PC-9 (cell line): ENCODE data around the gene KCNT2. TPM values are rescaled to one million over a fixed set of nuclear protein-coding genes. Genes with fewer than 3 reads are reported as not detected.

Experiments used
- BruUV-seq: library from RNA; stranded (reverse); fragments of 400-500 nt; replicated peaks from 2 replicates; lab custom pipeline; 2021; lab: Mats Ljungman, UMichigan
- CTCF ChIA-PET: fragments of 300-600 bp; sonication (Branson Sonifier 250); formaldehyde crosslinking; loops from one replicate; lab custom pipeline; 2022; ENCODE audit warnings: antibody characterized with exemption; lab: Charles Lee
- POLR2A ChIA-PET: fragments of 300-600 bp; sonication (Branson Sonifier 250); formaldehyde crosslinking; loops from one replicate; lab custom pipeline; 2022; ENCODE audit warnings: antibody characterized with exemption; ENCODE audit not compliant: unreplicated experiment; lab: Charles Lee
- DNase-seq, 2 experiments: peaks; one replicate each; pipeline versions ENCODE4 v3.0.0 to v3.0.0-alpha.2; 2015 to 2022; ENCODE audit warnings: mixed read lengths in 1 of 2
- H2AFZ ChIP-seq: fragments of 200-600 bp; sonication (generic); 2 replicates; pipeline ENCODE4 v1.8.1; 2017; ENCODE audit warnings: antibody characterized with exemption
- H3F3A ChIP-seq: fragments of 200-600 bp; sonication (generic); 2 replicates; pipeline ENCODE4 v1.8.1; 2017; ENCODE audit warnings: antibody characterized with exemption, mild to moderate bottlenecking, low read depth; ENCODE audit not compliant: insufficient read depth
- H3K27ac ChIP-seq: fragments of 200-600 bp; sonication (generic); 2 replicates; pipeline ENCODE4 v1.6.1; 2016; ENCODE audit warnings: mixed run types
- H3K27me3 ChIP-seq: fragments of 200-600 bp; sonication (generic); 2 replicates; pipeline ENCODE4 v1.6.1; 2016; ENCODE audit warnings: low read depth, mixed run types; ENCODE audit not compliant: insufficient read depth
- H3K36me3 ChIP-seq: fragments of 200-600 bp; sonication (generic); 2 replicates; pipeline ENCODE4 v1.6.1; 2016; ENCODE audit warnings: low read depth, mixed run types
- H3K4me1 ChIP-seq: fragments of 200-600 bp; sonication (generic); replicated peaks from 2 replicates; pipeline ENCODE4 v1.6.1; 2016; ENCODE audit warnings: mixed run types; ENCODE audit not compliant: insufficient read depth
- H3K4me2 ChIP-seq: fragments of 200-600 bp; sonication (generic); 2 replicates; pipeline ENCODE4 v1.6.1; 2017; ENCODE audit warnings: mixed run types
- H3K4me3 ChIP-seq: fragments of 200-600 bp; sonication (generic); 2 replicates; pipeline ENCODE4 v1.6.1; 2016; ENCODE audit warnings: mixed run types
- H3K79me2 ChIP-seq: fragments of 200-600 bp; sonication (generic); 2 replicates; pipeline ENCODE4 v1.6.1; 2017; ENCODE audit warnings: low read depth, mixed run types
- H3K9me2 ChIP-seq: fragments of 200-600 bp; sonication (generic); 2 replicates; pipeline ENCODE4 v1.8.1; 2017; ENCODE audit warnings: mild to moderate bottlenecking; ENCODE audit not compliant: insufficient read depth
- H3K9me3 ChIP-seq: fragments of 200-600 bp; sonication (generic); 2 replicates; pipeline ENCODE4 v1.8.1; 2016; ENCODE audit warnings: low read depth; ENCODE audit not compliant: insufficient read depth
- H4K20me1 ChIP-seq: fragments of 200-600 bp; sonication (generic); 2 replicates; pipeline ENCODE4 v1.8.1; 2017; ENCODE audit not compliant: insufficient read depth
- CTCF ChIP-seq: fragments of 200-600 bp; sonication (generic); conservative IDR thresholded peaks from 2 replicates; pipeline ENCODE4 v1.6.1; 2017; ENCODE audit warnings: mixed run types, antibody characterized with exemption, mild to moderate bottlenecking, moderate library complexity
- EZH2 ChIP-seq: fragments of 200-600 bp; sonication (generic); IDR thresholded peaks from 2 replicates; pipeline ENCODE4 v1.8.0; 2017; ENCODE audit warnings: antibody characterized with exemption, low read depth
- intact Hi-C: fragments of 100-400 bp; cut with micrococcal nuclease; formaldehyde crosslinking; loops from one replicate; pipeline ENCODE4 v1.10.0; 2022; ENCODE audit not compliant: unreplicated experiment
- total RNA-seq: library from RNA; stranded (reverse); gene quantifications from 2 replicates; pipeline ENCODE4 v1.2.3, GENCODE V29; 2021

KCNT2 gene
- total RNA-seq, 1 experiment from 2014 or later: 0.90 TPM

GRCh38 chr1:196308176-196308575, 300.1 kb downstream of the KCNT2 start:
- Histone ChIP-seq H3K4me1 (peaks cover 7% of the 10 kb centered on the region; the same call in 1 of the 2 replicates), H4K20me1 (no peaks in the 10 kb centered on the region), H2AFZ (no peak overlapping the region), H3K9me3 (no peaks in the 10 kb centered on the region; the same call in 1 of the 2 replicates), H3K79me2 (no peaks in the 10 kb centered on the region), H3K27ac (no peak overlapping the region), H3K4me2 (no peak overlapping the region), H3F3A (no peaks in the 10 kb centered on the region), H3K9me2 (no peaks in the 10 kb centered on the region), H3K27me3 (no peaks in the 10 kb centered on the region), H3K36me3 (no peaks in the 10 kb centered on the region), H3K4me3 (no peak overlapping the region)
- no TSS peak for BruUV-seq
- POLR2A ChIA-PET: no interaction called here
- TF ChIP-seq EZH2 (no peak), CTCF (no peak)
- CTCF ChIA-PET: interaction anchor here (0.6 kb wide), 1 partner anchor 305 kb away, joined by 4 read pairs; no protein-coding TSS in a partner anchor
- intact Hi-C loops: loop anchor here (2.0 kb wide), 1 partner anchor 159 kb away; no protein-coding TSS in a partner anchor
- no peak for DNase-seq

- CTCF ChIA-PET: no interaction called here
- Histone ChIP-seq H3K36me3 (no peaks in the 10 kb centered on the region), H3K9me2 (no peaks in the 10 kb centered on the region), H3K79me2 (no peaks in the 10 kb centered on the region), H3K27me3 (no peaks in the 10 kb centered on the region), H3F3A (no peaks in the 10 kb centered on the region), H3K9me3 (no peaks in the 10 kb centered on the region; the same call in 1 of the 2 replicates), H2AFZ (peak overlapping the region; percentile 35), H3K4me1 (peaks cover 7% of the 10 kb centered on the region; the same call in 1 of the 2 replicates), H3K27ac (no peak overlapping the region), H3K4me3 (no peak overlapping the region), H4K20me1 (no peaks in the 10 kb centered on the region), H3K4me2 (no peak overlapping the region)
- POLR2A ChIA-PET: interaction anchor here (0.7 kb wide), 1 partner anchor 17 kb away, joined by 8 read pairs; no protein-coding TSS in a partner anchor
- no peak for TF ChIP-seq EZH2
- TF ChIP-seq CTCF: no peak
- intact Hi-C loops: no loop called here
- DNase-seq: no peak
- BruUV-seq: no TSS peak
These were observed 301.8 kb downstream of the KCNT2 start for GRCh38 chr1:196306421-196306820.

- Histone ChIP-seq H3K4me3 (no peak overlapping the region), H3K9me3 (no peaks in the 10 kb centered on the region; the same call in 1 of the 2 replicates), H3K9me2 (no peaks in the 10 kb centered on the region), H3K27me3 (no peaks in the 10 kb centered on the region), H3K79me2 (no peaks in the 10 kb centered on the region), H3K4me1 (peaks cover 7% of the 10 kb centered on the region; the same call in 1 of the 2 replicates), H2AFZ (no peak overlapping the region), H3K27ac (no peak overlapping the region), H4K20me1 (no peaks in the 10 kb centered on the region), H3K36me3 (no peaks in the 10 kb centered on the region), H3K4me2 (no peak overlapping the region), H3F3A (no peaks in the 10 kb centered on the region)
- no TSS peak for BruUV-seq
- intact Hi-C loops: no loop called here
- no peak for DNase-seq
- ChIA-PET POLR2A (no interaction called here), CTCF (no interaction called here)
- no peak for TF ChIP-seq CTCF
These were observed 303.0 kb downstream of the KCNT2 start for GRCh38 chr1:196305216-196305615.
